ENCODE data around the gene ADRA2C.

The ADRA2C gene

GRCh38 chr4:3781193-3781886 is 15.2 kb downstream of the ADRA2C start:
- H3K27ac ChIP-seq: peak overlapping the region; percentile 66; the same call in 1 of the 2 replicates
- TF ChIP-seq CTCF (conservative IDR thresholded peaks at IDR 0.05): no peak

GRCh38 chr4:3781997-3782930 is 16.1 kb downstream of the ADRA2C start:
- H3K27ac ChIP-seq: no peak overlapping the region
- no peak for TF ChIP-seq CTCF (conservative IDR thresholded peaks at IDR 0.05)

GRCh38 chr4:3783693-3784306 is 17.6 kb downstream of the ADRA2C start:
- peak; percentile 86 for TF ChIP-seq CTCF (conservative IDR thresholded peaks at IDR 0.05)

GRCh38 chr4:3784454-3785291 is 18.5 kb downstream of the ADRA2C start:
- peak overlapping the region; percentile 59; the same call in 1 of the 2 replicates for H3K27ac ChIP-seq
- TF ChIP-seq CTCF (conservative IDR thresholded peaks at IDR 0.05): no peak

More at GRCh38 chr4:3783693-3784306, 17.6 kb downstream of the ADRA2C start:
- H3K27ac ChIP-seq: peak overlapping the region; percentile 59; the same call in 1 of the 2 replicates

GRCh38 chr4:3785292-3785565 is 19.0 kb downstream of the ADRA2C start:
- no peak for TF ChIP-seq CTCF (conservative IDR thresholded peaks at IDR 0.05)
- peak overlapping the region; percentile 59 for H3K27ac ChIP-seq

GRCh38 chr4:3786196-3786869 is 20.1 kb downstream of the ADRA2C start:
- peak; percentile 75 for TF ChIP-seq CTCF (conservative IDR thresholded peaks at IDR 0.05)
- H3K27ac ChIP-seq: peak overlapping the region; percentile 59

Measured in VCaP (cell line).